Activated naive CD8-positive, alpha-beta T cell (primary cell): ENCODE data around the gene IL1R2.
"Not testable (repeated sequence)": the region's sequence is repeated elsewhere in the genome, so short reads cannot be mapped to it uniquely, and the experiment has no call there.

ENCODE experiments used
- H3K27ac Mint-ChIP-seq: one replicate; pipeline ENCODE4 v1.8.0; 2021; ENCODE audit warnings: mixed read lengths
- H3K27me3 Mint-ChIP-seq: one replicate; pipeline ENCODE4 v1.8.0; 2021; ENCODE audit warnings: mixed read lengths
- H3K36me3 Mint-ChIP-seq: one replicate; pipeline ENCODE4 v1.8.0; 2021; ENCODE audit warnings: mixed read lengths
- H3K4me1 Mint-ChIP-seq: one replicate; pipeline ENCODE4 v1.8.0; 2021; ENCODE audit warnings: low read depth, mixed read lengths
- H3K4me3 Mint-ChIP-seq: one replicate; pipeline ENCODE4 v1.8.0; 2021; ENCODE audit warnings: mild to moderate bottlenecking, mixed read lengths
- H3K9me3 Mint-ChIP-seq: one replicate; pipeline ENCODE4 v1.8.0; 2021; ENCODE audit warnings: low read depth, mixed read lengths

Gene IL1R2

DNA sequence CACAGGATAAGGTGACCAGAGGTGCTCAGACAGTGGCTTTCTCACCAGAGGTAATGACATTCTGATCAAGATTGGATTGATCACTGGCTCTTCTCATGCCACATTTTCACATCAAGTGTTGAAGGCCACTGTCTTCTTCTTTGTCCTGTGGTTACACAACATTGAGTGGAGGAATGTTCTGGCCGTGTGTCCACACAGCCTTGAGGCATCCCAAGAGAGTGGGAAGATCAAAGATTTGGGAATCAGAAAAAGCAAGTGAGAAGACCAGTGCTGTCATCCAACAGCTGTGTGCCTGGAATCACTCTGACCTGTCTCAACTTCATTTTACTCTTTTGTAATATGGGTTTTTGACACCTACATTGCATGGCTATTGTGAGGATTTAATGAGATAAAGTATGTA, 67.4 kb downstream of the IL1R2 start:
- H3K27me3 Mint-ChIP-seq = no peaks in the 10 kb centered on the region
- peaks cover 22% of the 10 kb centered on the region for H3K4me1 Mint-ChIP-seq
- no peaks in the 10 kb centered on the region for H3K9me3 Mint-ChIP-seq
- no peak overlapping the region for H3K4me3 Mint-ChIP-seq
- no peaks in the 10 kb centered on the region for H3K36me3 Mint-ChIP-seq
- H3K27ac Mint-ChIP-seq = no peak overlapping the region

DNA sequence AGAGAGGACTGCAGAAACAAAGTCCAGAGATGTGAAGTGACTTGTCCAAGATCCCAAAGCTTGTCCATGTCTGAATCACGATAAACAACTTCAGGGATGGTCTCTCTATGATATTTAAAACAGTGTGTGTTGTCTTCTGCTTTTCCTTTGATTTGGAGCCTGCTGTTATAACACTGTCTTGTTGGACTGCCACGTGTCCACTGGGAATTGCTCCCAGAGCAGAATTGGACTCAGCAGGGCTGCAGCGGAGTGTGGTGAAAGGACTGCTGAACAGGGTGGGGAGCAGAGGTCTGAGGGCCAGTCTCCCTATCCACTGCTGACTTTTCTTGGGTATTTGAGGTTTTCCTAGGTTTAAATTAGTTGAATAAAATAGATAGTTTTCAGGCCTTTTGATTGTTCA, 68.3 kb downstream of the IL1R2 start:
- Mint-ChIP-seq H3K27me3 (no peaks in the 10 kb centered on the region), H3K4me3 (no peak overlapping the region), H3K36me3 (no peaks in the 10 kb centered on the region), H3K27ac (no peak overlapping the region), H3K9me3 (no peaks in the 10 kb centered on the region), H3K4me1 (peaks cover 25% of the 10 kb centered on the region)

DNA sequence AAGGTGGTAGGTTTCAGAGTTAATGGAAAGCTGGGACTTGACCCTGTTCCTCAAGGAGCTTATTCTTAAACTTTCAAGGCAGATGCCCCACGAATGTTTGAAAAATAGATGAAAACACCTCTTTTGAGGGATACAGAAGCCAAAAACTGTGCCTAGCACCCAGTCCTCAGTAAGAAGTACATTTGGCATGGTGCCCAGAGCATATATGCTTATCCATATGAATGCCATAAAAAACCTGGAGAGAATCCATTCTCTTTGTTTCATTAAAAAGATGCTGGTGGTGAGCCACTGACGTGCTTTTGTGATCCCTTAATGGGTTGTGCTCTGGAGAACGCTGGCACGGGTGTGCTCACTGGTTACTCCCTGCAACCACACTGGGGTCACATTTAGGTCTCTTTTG, 69.0 kb downstream of the IL1R2 start:
- Mint-ChIP-seq H3K4me1 (peaks cover 23% of the 10 kb centered on the region), H3K9me3 (no peaks in the 10 kb centered on the region), H3K27ac (no peak overlapping the region), H3K36me3 (no peaks in the 10 kb centered on the region), H3K27me3 (no peaks in the 10 kb centered on the region), H3K4me3 (no peak overlapping the region)

DNA sequence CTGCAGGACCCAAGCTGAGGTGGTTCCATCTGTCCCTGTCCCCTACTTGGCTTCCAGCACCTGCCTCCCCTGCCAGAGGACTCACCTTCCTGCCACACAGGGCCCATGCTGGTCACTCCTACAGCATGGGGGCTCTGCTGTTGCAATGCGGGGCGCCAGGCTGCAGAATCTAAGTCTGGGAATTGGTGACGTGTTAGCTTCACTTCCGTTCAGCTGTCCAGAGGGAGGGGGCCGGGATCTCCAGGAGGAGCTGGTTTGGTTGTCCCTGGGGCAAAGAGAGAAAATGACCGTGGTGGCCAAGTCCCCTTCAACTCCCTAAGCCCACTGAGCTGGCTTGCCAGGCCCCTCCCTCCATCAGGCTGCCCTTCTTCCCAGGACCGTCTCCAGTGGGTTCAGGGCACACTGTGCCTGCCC, 69.5 kb downstream of the IL1R2 start:
- no peak overlapping the region for H3K27ac Mint-ChIP-seq
- H3K4me1 Mint-ChIP-seq = peaks cover 23% of the 10 kb centered on the region
- no peak overlapping the region for H3K4me3 Mint-ChIP-seq
- no peaks in the 10 kb centered on the region for H3K36me3 Mint-ChIP-seq
- no peaks in the 10 kb centered on the region for H3K9me3 Mint-ChIP-seq
- H3K27me3 Mint-ChIP-seq = no peaks in the 10 kb centered on the region

DNA sequence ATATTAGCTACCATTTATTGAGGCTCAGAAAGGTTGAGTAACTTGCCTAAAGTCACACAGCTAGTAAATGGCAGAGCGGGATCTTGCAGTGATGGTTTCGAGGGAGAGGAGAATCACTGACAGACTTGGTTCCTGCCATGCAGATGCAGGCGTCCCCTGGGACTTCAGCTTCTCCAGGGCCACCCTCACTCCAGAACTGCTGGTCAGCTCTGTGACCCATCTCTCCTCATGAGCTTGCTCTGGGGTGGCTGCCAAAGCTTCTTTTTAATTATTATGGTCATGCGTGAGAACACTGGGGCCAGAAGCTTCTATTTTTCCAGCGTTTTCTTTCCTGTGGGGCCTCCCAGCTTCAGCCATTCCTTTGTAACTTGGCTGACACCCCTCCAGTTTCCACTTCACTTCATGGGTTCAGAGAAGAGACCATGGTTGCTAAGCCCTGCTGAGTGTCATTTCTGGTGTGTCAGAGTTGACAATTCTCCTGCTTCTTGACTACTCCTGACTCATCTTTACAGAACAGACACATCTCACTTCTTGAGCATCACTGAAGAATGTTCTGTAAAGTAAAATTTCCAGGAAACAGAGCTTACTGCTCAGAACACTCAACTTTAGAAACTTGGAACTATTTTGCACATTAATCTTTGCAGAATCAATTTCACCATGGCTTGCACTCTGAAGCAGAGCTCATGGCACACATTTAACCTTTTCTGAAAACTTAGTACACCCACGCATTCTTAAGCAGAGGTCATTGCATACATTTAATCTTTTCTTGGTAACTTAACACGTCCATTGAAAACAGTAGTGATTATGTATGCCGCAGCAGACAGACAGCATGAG, 70.4 kb downstream of the IL1R2 start:
- Mint-ChIP-seq H3K27ac (peak overlapping the region; percentile 89), H3K9me3 (no peaks in the 10 kb centered on the region), H3K4me1 (peaks cover 23% of the 10 kb centered on the region), H3K4me3 (no peak overlapping the region), H3K36me3 (no peaks in the 10 kb centered on the region), H3K27me3 (no peaks in the 10 kb centered on the region)

DNA sequence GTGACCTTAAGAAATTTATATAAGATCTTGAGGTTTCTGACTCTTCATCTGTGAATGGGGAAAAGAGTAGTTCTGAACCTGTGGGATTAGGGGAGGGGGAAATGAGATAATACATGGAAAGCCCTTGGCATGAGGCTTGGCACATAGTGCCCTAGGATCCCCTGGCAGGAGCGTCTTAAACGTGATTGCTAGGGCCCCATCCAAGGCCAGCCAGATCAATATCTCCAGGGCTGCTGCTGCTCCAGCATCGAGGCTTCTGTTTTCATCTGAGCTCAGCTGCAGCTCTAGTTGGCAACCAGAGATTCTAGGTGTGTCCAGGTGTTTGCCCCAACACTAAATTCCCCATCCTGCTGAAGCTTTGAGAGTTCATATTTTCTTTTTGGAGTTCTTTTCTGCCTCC, 71.0 kb downstream of the IL1R2 start:
- Mint-ChIP-seq H3K4me3 (no peak overlapping the region), H3K36me3 (no peaks in the 10 kb centered on the region), H3K27ac (peak overlapping the region; percentile 89), H3K27me3 (no peaks in the 10 kb centered on the region), H3K4me1 (peaks cover 21% of the 10 kb centered on the region), H3K9me3 (no peaks in the 10 kb centered on the region)

DNA sequence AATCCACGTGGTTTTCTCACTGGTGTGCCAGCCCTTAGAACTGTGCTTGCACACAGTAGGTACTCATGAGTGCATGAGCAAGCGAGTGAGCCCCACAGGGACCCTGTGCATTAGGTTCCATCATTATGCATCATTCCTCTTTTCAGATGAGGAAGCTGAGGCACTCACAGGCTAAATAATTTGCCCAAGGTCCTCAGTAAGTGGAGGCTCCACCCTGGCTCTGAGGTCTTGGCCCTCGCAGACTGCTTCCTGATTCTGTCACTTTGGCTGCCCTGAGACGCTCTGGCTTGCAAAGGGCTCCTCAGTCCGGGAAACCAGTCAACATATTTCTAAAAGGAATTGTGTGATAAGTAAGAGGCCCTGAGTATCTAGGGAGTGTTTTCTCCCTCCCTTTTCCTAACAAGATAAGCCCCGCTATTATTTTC, 71.7 kb downstream of the IL1R2 start:
- Mint-ChIP-seq H3K4me3 (no peak overlapping the region), H3K4me1 (peaks cover 21% of the 10 kb centered on the region), H3K27ac (peak overlapping the region; percentile 89), H3K36me3 (no peaks in the 10 kb centered on the region), H3K27me3 (no peaks in the 10 kb centered on the region), H3K9me3 (no peaks in the 10 kb centered on the region)

DNA sequence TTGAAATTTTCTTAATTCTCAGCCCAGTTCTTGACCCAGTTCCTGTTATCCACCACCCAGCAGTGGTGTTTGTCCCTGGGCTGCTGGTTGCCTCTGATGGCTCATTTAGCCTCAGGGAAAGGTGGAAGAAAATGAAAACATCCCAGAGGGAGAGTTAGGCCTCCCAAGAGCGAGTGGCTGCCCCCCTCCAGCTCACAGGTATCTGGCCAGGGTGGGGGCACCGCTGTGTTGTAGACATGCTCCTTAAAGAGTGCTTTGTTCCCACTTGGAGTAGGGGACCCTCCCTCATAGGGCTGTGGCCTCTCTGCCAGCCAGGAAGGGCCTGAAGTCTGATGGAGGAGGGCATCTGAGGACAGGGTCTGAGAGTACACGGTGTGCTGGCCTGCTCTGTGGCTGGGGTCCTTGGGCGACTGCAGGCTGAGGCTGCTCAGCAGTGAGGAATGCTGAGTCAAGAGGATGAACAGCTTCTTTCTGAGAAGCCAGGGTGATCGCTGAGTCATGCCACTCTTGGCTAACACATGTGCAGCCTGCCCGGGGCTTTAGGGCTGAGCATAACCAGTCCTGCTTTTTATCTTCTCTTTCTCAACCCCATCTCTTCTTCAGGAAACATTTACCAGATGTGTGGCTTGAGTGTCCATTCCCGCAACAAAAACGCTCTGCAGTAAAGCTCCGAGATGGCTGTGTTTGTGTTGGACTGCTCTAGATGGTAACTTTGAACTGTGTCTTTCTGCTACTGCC, 72.3 kb downstream of the IL1R2 start:
- Mint-ChIP-seq H3K4me3 (no peak overlapping the region), H3K27ac (peak overlapping the region; percentile 81), H3K9me3 (no peaks in the 10 kb centered on the region), H3K36me3 (no peaks in the 10 kb centered on the region), H3K27me3 (no peaks in the 10 kb centered on the region), H3K4me1 (peaks cover 21% of the 10 kb centered on the region)

DNA sequence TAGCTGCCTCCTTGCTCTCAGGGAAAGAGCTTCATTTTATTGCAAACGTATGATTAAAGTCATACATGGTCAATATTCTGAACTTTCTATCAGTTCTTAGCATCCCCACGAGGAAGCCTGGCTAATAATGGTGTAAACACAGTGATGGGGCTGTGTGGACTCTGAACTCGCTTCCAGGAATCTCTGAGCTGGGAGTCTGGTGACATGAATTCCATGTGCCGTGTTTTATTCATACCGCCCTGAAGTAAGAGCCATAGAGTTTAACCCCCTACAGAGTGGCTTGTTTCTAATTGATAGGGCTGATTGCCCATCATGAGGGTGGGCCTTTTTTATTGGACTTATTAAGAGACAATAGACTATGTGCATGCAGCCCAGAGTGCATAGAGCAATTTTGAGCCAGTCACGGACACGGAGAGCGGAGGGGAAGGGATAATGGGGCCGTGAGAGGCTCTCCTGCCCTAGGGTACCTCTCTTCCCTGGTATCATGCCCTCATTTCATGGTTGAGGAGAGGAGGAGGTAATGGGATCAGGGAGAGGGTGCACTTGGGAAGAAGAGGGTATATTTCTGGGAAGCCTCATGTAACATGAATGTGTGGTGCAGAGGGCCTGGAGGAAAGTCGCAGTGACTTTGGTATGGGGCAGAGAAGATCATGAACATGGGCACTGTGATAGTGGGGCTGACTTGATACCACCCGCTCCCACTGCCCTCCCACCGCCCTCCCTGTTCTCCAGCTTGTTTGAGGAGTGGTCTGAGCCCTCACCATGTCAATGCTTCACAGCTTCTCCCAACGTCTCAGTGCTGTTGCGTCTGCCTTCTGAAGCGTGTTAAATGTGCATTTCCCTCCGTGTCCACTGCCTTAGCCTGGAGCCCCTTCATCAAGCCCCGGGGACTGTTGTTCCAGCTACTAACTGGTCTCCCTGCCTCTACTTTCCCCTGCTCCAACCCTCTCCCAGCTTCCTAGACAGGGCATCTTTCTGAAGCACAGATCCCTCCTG, 73.2 kb downstream of the IL1R2 start:
- Mint-ChIP-seq H3K4me3 (no peak overlapping the region), H3K9me3 (no peaks in the 10 kb centered on the region), H3K4me1 (peaks cover 21% of the 10 kb centered on the region), H3K27me3 (no peaks in the 10 kb centered on the region), H3K36me3 (no peaks in the 10 kb centered on the region), H3K27ac (peak overlapping the region; percentile 81)

DNA sequence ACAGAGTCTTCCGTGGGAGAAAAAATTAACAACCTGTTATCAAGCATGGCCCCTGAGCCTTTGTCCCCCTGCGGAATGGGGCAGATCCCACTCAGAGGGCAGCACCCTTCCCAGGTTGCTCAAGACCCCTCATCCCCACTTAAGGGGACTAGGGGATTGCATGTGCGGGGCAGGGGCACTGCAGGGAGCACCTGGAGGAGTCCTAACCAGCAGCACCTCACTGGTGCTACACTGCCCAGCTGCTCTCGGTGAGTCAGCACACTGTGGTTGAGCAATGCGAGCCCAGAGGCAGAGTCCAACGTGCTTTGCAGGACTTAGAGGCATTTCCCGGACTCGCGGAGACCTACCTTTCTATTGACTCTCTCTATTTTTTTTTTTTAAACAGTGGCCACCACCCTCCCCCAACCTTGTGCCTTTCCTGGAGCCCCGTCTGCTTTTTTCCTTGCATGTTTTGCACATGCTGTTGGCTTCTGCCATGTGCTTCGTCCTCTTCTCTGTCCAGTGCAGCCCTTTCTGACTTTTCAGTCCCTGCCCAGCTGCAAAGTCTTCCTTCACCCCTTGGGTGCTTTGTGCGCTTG, 74.0 kb downstream of the IL1R2 start:
- Mint-ChIP-seq H3K4me3 (no peak overlapping the region), H3K27me3 (no peaks in the 10 kb centered on the region), H3K27ac (no peak overlapping the region), H3K36me3 (no peaks in the 10 kb centered on the region), H3K9me3 (no peaks in the 10 kb centered on the region), H3K4me1 (peaks cover 21% of the 10 kb centered on the region)

DNA sequence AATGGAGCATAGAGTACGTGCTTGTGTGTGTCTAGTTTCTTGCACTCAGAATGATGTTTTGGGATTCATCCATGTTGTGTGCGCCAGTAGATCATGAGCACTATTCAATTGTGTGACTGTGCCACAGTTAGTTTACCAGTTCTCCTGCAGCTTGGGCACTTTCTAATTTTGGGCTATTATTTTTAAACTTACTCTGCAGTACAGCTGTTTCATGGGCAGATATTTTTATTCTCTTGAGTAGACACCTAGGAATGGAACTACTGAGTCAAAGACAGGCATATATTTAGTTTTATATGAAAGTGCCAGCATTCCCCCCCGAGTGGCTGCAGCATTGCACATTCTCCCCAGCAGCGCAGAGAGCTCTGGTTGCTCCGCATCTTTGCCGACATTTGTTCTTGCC, 74.8 kb downstream of the IL1R2 start:
- H3K27me3 Mint-ChIP-seq = no peaks in the 10 kb centered on the region
- H3K9me3 Mint-ChIP-seq = no peaks in the 10 kb centered on the region
- H3K4me3 Mint-ChIP-seq = no peak overlapping the region
- H3K27ac Mint-ChIP-seq = peak overlapping the region; percentile 16
- peaks cover 21% of the 10 kb centered on the region for H3K4me1 Mint-ChIP-seq
- H3K36me3 Mint-ChIP-seq = no peaks in the 10 kb centered on the region

DNA sequence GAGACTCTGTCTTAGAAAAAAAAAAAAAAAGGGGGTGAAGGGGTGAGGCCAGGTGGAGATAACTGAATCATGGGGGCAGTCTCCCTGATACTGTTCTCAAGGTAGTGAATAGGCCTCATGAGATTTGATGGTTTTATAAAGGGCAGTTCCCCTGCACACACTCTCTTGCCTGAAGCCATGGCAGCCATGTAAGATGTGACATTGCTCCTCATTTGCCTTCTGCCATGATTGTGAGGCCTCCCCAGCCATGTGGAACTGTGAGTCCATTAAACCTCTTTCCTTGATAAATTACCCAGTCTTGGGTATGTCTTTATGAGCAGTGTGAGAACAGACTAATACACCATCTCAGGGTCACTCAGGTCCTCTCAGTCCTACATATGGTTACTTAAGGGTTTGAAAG, 76.4 kb downstream of the IL1R2 start:
- not testable (repeated sequence) for H3K27ac Mint-ChIP-seq, H3K4me3 Mint-ChIP-seq, H3K27me3 Mint-ChIP-seq, H3K9me3 Mint-ChIP-seq, H3K4me1 Mint-ChIP-seq, H3K36me3 Mint-ChIP-seq

DNA sequence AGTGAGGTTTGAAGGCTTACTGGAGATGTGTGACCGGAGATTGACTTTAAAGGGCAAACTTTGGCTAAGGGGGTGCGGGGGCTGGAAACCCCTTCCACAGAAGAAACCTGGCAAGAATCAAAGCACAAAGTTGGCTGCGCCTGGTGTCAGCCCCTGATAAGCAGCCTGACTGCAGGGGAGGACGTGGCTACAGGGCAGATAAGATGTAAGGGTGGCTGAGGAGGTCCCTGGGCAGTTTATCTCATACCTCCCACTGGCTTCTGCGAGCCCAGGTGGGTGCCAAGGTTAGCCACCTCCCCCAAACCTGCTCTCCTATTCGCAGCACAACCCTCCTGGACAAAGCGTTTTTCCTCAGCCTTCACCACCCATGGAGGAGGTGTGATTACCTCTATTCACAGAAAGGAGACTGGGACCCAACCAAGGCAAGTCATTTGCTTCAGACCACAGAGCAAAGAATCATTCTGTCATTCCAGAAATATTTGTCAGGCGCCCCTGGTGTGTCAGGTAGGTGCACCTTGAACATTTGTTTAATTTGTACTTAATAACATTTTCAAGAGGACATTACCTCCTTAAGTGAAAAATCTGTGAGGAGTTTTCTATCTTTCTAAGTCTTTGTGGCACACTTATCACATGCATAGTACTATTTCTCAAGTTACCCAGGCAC, 77.7 kb downstream of the IL1R2 start:
- no peaks in the 10 kb centered on the region for H3K36me3 Mint-ChIP-seq

DNA sequence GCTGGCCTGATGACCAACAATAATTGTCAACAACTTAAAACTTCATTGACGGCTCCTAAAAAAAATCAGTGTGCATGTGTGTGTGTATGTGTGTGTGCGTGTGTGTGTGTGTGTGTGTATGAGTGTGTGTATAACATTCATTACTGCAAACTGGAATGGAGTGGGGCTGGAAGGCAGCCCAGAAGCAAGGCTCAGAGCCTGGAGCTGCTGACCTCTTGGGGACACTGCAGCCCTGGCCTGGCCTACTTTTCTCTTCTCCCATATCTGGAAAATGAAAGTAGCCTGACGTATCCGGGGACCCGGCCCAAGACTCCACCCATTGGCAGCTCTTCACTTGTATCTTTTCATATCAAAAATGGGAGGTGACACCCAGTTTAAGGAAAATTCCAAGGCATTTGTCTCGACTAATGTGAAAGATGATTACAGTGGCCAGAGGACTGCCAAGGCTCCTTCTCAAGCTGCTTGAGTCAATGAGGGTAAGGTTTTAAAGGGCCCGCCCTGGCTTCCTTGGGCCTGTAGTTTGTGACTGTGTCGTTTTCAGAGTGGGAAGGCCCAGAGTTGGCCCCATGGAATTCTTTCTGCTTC, 78.4 kb downstream of the IL1R2 start:
- Mint-ChIP-seq H3K36me3 (no peaks in the 10 kb centered on the region), H3K27ac (no peak overlapping the region), H3K27me3 (no peaks in the 10 kb centered on the region), H3K4me3 (no peak overlapping the region), H3K4me1 (peaks cover 1% of the 10 kb centered on the region), H3K9me3 (no peaks in the 10 kb centered on the region)

More for the DNA sequence above, 77.7 kb downstream of the IL1R2 start:
- H3K27me3 Mint-ChIP-seq = no peaks in the 10 kb centered on the region
- H3K9me3 Mint-ChIP-seq = no peaks in the 10 kb centered on the region
- no peak overlapping the region for H3K27ac Mint-ChIP-seq
- H3K4me3 Mint-ChIP-seq = no peak overlapping the region
- H3K4me1 Mint-ChIP-seq = peaks cover 1% of the 10 kb centered on the region
